Left cardiac atrium (tissue), 4 donors: ENCODE data around the gene B4GALNT1. TPM values are rescaled to one million over a fixed set of nuclear protein-coding genes. Genes with fewer than 3 reads are reported as not detected.
A peak's percentile ranks its signal among the peaks of the same experiment; 100 is the strongest.
"Not testable (repeated sequence)": the region's sequence is repeated elsewhere in the genome, so short reads cannot be mapped to it uniquely, and the experiment has no call there.

Experiments
- ATAC-seq, 2 donors: fragments of 200-7000 bp; cut with Tn5 transposase; one replicate each; pipeline ENCODE4 v1.9.1; 2020; ENCODE audit warnings: mild to moderate bottlenecking in 2 of 2, moderate library complexity in 2 of 2
- DNase-seq: peaks from one replicate; pipeline ENCODE4 v3.0.0-alpha.2; 2020
- intact Hi-C, 2 donors: fragments of 100-400 bp; cut with DNase I; formaldehyde crosslinking; loops; one replicate each; pipeline versions ENCODE4 v1.14.1 to v1.15.1; 2022 to 2023
- total RNA-seq, 2 donors: library from RNA; stranded (reverse); fragmentation: NEBNext Ultra II Directional; extraction: Animal tissue kit (Norgen Biotek cat#: 25700); gene quantifications; one replicate each; pipeline ENCODE4 v1.2.1, GENCODE V29; 2021
- donor health status: DM: no; HTN: yes; CAD: no.
- donor health status: DM: no; HTN: yes; CAD: no; lungs with severe emphysema.
- donor health status: DM: yes; HTN: yes; CAD: no.
- donor health status: Dilated cardiomyopathy.

Gene B4GALNT1
- total RNA-seq, 2 donors from 2014 or later = 2.4 to 3.3 TPM

GRCh38 chr12:57623811-57624390 lies 9.1 kb downstream of the B4GALNT1 start:
- DNase-seq = no peak
- intact Hi-C loops = loop anchor here in 1 of 2 donors (2.0 kb wide), 1 partner anchor 41 kb away; no protein-coding TSS in a partner anchor
- ATAC-seq = no peak

GRCh38 chr12:57623385-57623784 lies 9.6 kb downstream of the B4GALNT1 start:
- intact Hi-C loops = loop anchor here in 1 of 2 donors (2.0 kb wide), 1 partner anchor 41 kb away; no protein-coding TSS in a partner anchor
- no peak for ATAC-seq
- DNase-seq = no peak

DNA sequence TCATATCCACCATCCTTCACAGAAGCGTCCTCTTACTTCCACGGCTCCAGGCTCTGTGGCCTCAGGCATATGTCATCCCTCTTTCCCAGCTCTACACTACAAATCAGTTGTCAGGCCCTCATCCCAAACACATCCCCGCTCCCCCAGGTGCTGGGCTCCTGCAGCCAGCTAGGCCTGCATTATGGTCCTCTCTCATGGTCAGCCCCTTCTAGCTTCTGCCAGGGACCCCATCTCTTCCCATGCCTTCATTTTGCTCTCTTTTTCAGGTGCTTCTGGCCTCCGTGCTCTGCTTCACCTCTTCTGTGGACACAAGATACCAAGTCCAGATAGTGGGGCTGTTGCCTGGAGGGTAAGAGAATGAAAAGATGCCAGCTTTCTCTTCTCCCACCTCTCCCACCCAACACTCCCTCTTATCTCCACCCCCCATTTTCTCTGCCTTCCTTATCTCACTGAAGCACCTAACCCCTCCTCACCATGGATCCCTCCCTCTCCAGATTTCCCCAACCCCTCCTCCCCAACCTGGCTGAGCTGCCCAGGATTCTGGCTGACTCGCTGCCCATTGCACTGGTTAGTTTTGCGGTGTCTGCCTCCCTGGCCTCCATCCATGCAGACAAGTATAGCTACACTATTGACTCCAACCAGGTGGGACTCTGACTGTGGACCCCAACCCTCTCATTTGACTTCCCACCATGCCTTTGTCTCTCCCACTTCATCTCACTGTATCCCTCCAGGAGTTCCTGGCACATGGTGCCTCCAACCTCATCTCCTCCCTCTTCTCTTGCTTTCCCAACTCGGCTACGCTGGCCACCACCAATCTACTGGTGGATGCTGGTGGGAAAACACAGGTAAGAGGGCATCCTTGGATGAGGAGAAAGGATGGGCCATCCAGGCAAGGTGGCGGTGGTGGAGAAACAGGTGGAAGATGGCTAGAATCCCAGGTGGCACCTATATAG lies 10.4 kb downstream of the B4GALNT1 start:
- intact Hi-C loops = loop anchor here in 1 of 2 donors (2.0 kb wide), 1 partner anchor 40 kb away; no protein-coding TSS in a partner anchor
- ATAC-seq (no peak), DNase-seq (no peak)

GRCh38 chr12:57621497-57622292 lies 11.3 kb downstream of the B4GALNT1 start:
- peak; percentile 76 for DNase-seq
- peak; percentile 83 for ATAC-seq
- intact Hi-C loops = loop anchor here (2.0 kb wide), 1 partner anchor 39 kb away; no protein-coding TSS in a partner anchor

DNA sequence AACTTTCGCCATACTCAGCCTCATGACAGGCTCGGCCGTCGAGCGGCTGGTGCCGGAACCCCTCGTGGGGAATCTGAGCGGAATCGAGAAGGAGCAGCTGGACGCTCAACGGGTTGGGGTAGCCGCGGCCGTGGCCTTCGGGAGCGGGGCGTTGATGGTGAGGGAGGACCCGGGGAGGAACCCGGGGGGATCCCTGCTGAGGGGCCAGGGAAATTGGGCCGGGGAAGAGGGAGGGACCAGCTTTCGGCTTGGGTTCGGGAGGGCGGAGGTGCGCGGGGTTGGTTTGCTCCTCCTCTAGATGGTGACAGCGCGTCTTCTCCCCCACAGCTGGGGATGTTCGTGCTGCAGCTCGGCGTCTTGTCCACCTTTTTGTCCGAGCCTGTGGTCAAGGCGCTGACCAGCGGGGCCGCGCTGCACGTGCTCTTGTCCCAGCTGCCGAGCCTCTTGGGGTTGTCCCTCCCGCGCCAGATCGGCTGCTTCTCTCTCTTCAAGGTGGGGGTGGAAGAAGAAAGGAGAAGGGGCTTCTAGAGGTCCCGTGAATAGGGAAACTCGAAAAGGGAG lies 12.0 kb downstream of the B4GALNT1 start:
- DNase-seq = peak; percentile 42
- intact Hi-C loops = loop anchor here in 1 of 2 donors (2.0 kb wide), 1 partner anchor 38 kb away; no protein-coding TSS in a partner anchor
- peak; percentile 14 to 20 for ATAC-seq

GRCh38 chr12:57620245-57620935 lies 12.6 kb downstream of the B4GALNT1 start:
- intact Hi-C loops = loop anchor here in 1 of 2 donors (2.0 kb wide), 1 partner anchor 38 kb away; no protein-coding TSS in a partner anchor
- DNase-seq = no peak

GRCh38 chr12:57619434-57620244 lies 13.4 kb downstream of the B4GALNT1 start:
- ATAC-seq (peak in 1 of 2 donors; percentile 21), DNase-seq (no peak)
- intact Hi-C loops = loop anchor here in 1 of 2 donors (2.0 kb wide), 1 partner anchor 37 kb away; no protein-coding TSS in a partner anchor

More at GRCh38 chr12:57620245-57620935, 12.6 kb downstream of the B4GALNT1 start:
- no peak for ATAC-seq

- no peak for DNase-seq
- ATAC-seq = no peak
- intact Hi-C loops = no loop called here
Observed at GRCh38 chr12:57618966-57619433, 14.0 kb downstream of the B4GALNT1 start.

GRCh38 chr12:57618431-57618830 lies 14.6 kb downstream of the B4GALNT1 start:
- intact Hi-C loops = not testable (repeated sequence)

GRCh38 chr12:57617942-57618341 lies 15.1 kb downstream of the B4GALNT1 start:
- intact Hi-C loops = no loop called here
- DNase-seq (no peak), ATAC-seq (peak in 1 of 2 donors; percentile 14)

More at GRCh38 chr12:57618431-57618830, 14.6 kb downstream of the B4GALNT1 start:
- not testable (repeated sequence) for ATAC-seq, DNase-seq

- no peak for DNase-seq
- intact Hi-C loops = no loop called here
- no peak for ATAC-seq
Observed at GRCh38 chr12:57616383-57617101, 16.5 kb downstream of the B4GALNT1 start.

DNA sequence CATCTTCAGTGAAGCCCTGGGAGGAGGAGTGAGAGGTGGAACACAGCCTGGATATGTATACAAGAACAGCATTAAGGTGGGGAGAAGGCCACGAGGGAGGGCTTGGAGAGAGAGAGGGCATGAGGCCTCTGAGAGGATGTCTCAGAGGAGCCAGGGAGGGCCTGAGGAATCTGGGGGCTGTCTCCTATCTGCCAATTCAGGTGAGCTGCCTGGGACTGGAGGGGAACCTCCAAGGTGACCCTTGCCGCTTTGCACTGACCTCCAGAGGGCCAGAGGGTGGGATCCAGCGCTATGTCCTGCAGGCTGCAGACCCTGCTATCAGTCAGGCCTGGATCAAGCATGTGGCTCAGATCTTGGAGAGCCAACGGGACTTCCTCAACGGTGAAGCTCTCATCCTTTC lies 17.4 kb downstream of the B4GALNT1 start:
- DNase-seq = no peak
- ATAC-seq = no peak
- intact Hi-C loops = no loop called here

DNA sequence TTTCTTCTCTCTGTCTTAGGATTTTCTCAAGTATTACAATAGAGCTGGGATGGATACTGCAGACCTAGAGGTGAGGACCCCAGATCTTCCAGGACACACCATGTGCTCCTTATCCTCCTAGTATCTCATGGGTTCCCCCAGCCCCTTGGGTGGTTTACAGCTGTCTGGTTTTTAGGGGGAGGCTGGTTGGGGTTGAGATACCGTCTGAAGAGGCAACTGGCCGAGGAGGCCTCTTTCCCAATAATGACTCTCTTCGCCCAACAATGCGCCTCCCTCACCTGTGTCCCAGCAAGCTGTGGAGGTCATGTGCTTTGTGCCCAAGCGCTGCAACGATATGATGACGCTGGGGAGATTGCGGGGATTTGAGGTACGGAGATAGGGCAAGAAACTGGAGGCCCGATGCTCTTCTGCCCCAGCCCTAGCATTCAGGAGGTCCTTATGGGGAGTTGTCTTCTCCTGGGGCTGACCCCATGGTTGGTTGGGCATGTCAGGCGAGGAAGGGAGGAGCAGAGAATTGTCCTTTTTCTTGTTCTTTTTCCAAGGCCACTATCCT lies 18.0 kb downstream of the B4GALNT1 start:
- DNase-seq = no peak
- intact Hi-C loops = no loop called here
- ATAC-seq = no peak

DNA sequence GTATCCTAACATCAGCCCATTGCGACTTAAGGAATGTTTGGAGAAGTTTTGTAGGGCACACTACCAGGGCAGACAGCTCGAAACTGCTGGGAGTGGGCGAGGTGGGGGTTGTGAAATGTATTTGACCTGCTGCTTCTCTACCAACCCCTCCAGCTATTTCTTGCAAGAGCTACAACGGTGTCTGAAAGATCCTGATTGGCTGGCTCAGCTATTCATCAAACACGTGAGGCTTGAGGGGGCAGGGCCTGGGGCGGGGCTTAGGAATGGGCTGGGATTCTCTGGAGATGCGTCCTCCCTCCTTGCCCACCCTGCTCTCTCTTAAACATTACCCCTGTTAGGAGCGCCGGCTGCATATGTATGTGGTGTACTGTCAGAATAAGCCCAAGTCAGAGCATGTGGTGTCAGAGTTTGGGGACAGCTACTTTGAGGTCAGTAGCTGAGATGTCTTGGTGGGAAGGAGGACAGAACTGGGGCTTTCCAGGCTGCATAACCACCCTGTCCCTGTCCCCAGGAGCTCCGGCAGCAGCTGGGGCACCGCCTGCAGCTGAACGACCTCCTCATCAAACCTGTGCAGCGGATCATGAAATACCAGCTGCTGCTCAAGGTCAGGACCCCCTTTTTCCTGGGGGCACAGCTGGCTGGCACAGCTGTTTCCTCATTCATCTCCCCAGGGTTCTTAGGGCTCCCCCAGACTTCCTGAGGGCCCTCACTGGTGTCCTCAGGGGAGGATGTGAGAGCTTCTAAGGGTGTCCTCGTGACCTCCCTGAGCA lies 18.6 kb downstream of the B4GALNT1 start:
- intact Hi-C loops = no loop called here
- no peak for ATAC-seq
- no peak for DNase-seq

- intact Hi-C loops = no loop called here
- ATAC-seq (no peak), DNase-seq (no peak)
Observed at GRCh38 chr12:57613427-57614109, 19.4 kb downstream of the B4GALNT1 start.
